ENCODE data around the gene FITM1.

DNA sequence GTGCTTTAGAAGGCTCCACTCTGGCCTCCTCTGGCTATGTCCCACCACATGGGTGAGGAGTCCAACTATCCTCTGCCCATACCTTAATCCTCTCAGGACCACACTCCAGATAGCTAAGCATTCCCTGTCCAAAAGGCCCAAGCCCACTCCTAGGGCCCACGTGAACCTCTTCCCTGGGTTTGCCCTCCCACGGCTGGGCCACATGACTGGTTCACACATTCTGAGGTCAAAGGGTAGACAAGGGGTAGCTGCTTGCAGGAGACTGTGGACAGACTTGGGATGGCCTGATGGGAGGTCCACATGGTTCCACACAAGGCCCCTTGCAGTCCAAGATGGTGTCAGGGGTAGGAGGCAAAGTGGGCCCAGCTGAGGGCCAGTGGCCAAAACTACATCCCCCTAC is 42.4 kb upstream of the FITM1 start:
- TF ChIP-seq, protein P1, sequence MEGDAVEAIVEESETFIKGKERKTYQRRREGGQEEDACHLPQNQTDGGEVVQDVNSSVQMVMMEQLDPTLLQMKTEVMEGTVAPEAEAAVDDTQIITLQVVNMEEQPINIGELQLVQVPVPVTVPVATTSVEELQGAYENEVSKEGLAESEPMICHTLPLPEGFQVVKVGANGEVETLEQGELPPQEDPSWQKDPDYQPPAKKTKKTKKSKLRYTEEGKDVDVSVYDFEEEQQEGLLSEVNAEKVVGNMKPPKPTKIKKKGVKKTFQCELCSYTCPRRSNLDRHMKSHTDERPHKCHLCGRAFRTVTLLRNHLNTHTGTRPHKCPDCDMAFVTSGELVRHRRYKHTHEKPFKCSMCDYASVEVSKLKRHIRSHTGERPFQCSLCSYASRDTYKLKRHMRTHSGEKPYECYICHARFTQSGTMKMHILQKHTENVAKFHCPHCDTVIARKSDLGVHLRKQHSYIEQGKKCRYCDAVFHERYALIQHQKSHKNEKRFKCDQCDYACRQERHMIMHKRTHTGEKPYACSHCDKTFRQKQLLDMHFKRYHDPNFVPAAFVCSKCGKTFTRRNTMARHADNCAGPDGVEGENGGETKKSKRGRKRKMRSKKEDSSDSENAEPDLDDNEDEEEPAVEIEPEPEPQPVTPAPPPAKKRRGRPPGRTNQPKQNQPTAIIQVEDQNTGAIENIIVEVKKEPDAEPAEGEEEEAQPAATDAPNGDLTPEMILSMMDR (IDR thresholded peaks at IDR 0.05) = no peak
- no peak for TF ChIP-seq EP300 (IDR thresholded peaks at IDR 0.05)
